ENCODE results near the gene MAP1S.

- no peak for TF ChIP-seq POLR2A (IDR thresholded peaks at IDR 0.05)
- no peak for TF ChIP-seq CTCF (IDR thresholded peaks at IDR 0.05)
Observed at GRCh38 chr19:17726964-17727773, 7.9 kb downstream of the MAP1S start.

All from right lobe of liver (tissue), 4 donors.